IgD-negative memory B cell (primary cell): ENCODE measurements around the gene EIF3B. TPM values are rescaled to one million over a fixed set of nuclear protein-coding genes. Genes with fewer than 3 reads are reported as not detected.
"Not testable (repeated sequence)": the region's sequence is repeated elsewhere in the genome, so short reads cannot be mapped to it uniquely, and the experiment has no call there.

Experiments used
- H3K27ac Mint-ChIP-seq, 3 donors: one replicate each; pipeline ENCODE4 v1.8.0; 2020 to 2022; ENCODE audit warnings: mild to moderate bottlenecking in 3 of 3, mixed read lengths in 3 of 3, moderate library complexity in 1 of 3
- H3K27me3 Mint-ChIP-seq: one replicate; pipeline ENCODE4 v1.8.0; 2021; ENCODE audit warnings: mixed read lengths
- H3K36me3 Mint-ChIP-seq: one replicate; pipeline ENCODE4 v1.8.0; 2020; ENCODE audit warnings: mild to moderate bottlenecking, mixed read lengths
- H3K4me1 Mint-ChIP-seq, 3 donors: one replicate each; pipeline ENCODE4 v1.8.0; 2020 to 2022; ENCODE audit warnings: mixed read lengths in 3 of 3, mild to moderate bottlenecking in 1 of 3
- H3K4me3 Mint-ChIP-seq, 4 donors: one replicate each; pipeline ENCODE4 v1.8.0; 2020 to 2022; ENCODE audit warnings: mild to moderate bottlenecking in 4 of 4, mixed read lengths in 4 of 4, moderate library complexity in 3 of 4
- H3K9me3 Mint-ChIP-seq, 3 donors: one replicate each; pipeline ENCODE4 v1.8.0; 2020 to 2021; ENCODE audit warnings: mixed read lengths in 3 of 3, mild to moderate bottlenecking in 1 of 3
- polyA plus RNA-seq: library from polyadenylated mRNA; unstranded; fragments of 300-500 nt; fragmentation: Illumina TruSeq; gene quantifications from one replicate; pipeline ENCODE4 v1.2.3, GENCODE V29; 2021

Gene EIF3B
- polyA plus RNA-seq, 1 donor from 2014 or later, result 84.4 TPM

DNA sequence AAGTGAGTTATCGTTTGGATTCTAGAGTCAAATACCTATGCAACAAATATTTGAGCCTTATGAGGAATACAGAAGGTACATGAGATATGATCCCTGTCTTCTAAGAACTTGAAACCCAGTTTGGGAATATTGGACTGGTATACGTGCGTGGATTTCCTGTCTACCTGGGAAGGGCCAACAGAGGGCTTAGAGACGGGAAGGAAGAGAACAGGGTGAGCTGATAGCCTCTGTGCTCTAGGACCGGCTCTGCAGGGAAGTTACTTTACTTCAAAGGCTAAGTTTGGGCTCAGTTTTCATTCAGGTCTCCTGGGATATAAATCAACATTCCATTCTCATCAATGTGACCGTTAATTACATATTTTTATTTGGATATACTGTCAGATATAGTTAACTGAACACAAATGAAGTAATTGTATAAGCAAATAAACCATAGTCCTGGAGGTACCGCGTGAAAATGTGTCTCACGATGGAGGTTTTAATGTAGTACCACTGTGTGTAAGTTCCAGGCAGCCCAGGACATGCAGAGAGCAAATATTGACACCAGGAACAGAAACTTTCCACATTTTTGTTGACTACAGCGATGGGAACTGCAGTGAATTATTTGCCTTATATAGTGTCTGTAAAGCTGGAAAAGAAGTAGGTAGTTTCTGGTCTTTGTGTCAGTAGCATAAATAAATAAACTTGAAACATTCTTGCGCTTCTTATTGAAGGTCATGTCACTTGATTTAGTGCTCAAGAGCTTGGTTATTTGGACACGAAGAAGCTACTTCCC is 57.4 kb downstream of the EIF3B start:
- no peaks in the 10 kb centered on the region for H3K9me3 Mint-ChIP-seq
- peaks cover 11% of the 10 kb centered on the region for H3K36me3 Mint-ChIP-seq
- H3K27me3 Mint-ChIP-seq, result no peaks in the 10 kb centered on the region
- H3K27ac Mint-ChIP-seq, result peak overlapping the region in 2 of 3 donors; percentile 21 to 47
- peaks cover 28 to 40% (median 30%) of the 10 kb centered on the region in 3 donors for H3K4me1 Mint-ChIP-seq
- peak overlapping the region in 1 of 4 donors; percentile 30 for H3K4me3 Mint-ChIP-seq

DNA sequence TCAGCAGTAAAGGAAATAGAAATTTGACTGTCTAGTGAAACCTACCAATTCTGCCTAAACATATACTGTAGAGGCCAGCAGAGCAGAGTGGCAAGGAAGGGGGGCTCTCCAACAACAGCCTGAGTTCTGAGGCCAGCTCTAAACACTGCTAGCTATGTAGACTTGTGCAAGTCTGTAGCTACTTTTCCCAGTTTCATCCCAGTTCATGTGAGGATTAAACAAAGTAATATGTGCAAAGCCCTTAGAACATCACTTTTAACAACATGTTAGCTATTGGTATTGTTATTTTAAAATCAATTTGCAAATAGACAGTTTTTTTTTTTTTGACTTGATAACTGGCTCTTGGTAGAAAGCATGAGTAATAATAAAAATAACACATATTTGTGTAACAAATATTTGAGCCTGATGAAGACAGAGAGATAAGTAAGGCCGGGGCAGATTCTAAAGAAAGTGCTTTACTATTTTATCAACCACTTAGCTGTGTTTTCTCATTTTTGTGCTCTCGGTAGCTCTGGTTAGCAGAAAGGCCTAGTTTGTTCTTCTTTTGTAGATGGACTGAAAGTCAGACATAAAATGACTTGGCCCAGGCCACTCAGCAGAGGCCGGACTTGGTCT is 58.1 kb downstream of the EIF3B start:
- Mint-ChIP-seq H3K36me3 (peaks cover 11% of the 10 kb centered on the region), H3K27ac (peak overlapping the region in 1 of 3 donors; percentile 21), H3K27me3 (no peaks in the 10 kb centered on the region), H3K4me1 (peaks cover 27 to 40% (median 28%) of the 10 kb centered on the region in 3 donors), H3K4me3 (peak overlapping the region in 1 of 4 donors; percentile 30), H3K9me3 (no peaks in the 10 kb centered on the region)

DNA sequence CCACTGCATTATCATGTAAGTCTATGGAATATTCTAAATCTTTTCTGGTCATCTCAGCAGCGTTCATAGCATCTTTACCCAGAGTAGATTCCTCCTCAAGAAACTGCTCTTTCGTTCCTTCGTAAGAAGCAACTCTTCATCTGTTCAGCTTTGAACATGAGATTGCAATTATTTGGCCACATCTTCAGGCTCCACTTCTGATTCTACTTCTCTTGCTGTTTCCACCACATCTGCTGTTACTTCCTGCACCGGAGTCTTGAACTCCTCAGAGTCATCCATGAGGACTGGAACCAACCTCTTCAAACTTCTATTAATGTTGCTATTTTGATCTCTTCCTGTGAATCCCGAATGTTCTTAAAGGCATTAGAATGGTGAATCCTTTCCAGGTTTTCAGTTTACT is 61.4 kb downstream of the EIF3B start:
- Mint-ChIP-seq H3K9me3 (no peaks in the 10 kb centered on the region), H3K4me3 (no peak overlapping the region), H3K36me3 (peaks cover 10% of the 10 kb centered on the region), H3K27me3 (no peaks in the 10 kb centered on the region), H3K27ac (peak overlapping the region in 1 of 3 donors; percentile 9), H3K4me1 (peaks cover 18 to 22% (median 20%) of the 10 kb centered on the region in 3 donors)

- Mint-ChIP-seq H3K4me1 (peaks cover 18 to 22% (median 20%) of the 10 kb centered on the region in 3 donors), H3K9me3 (no peaks in the 10 kb centered on the region), H3K27ac (no peak overlapping the region), H3K4me3 (no peak overlapping the region), H3K36me3 (peaks cover 10% of the 10 kb centered on the region), H3K27me3 (no peaks in the 10 kb centered on the region)
Measured at GRCh38 chr7:2416650-2417049, 62.0 kb downstream of the EIF3B start.

- Mint-ChIP-seq H3K36me3 (peaks cover 10% of the 10 kb centered on the region), H3K4me1 (peaks cover 18 to 19% (median 18%) of the 10 kb centered on the region in 3 donors)
- H3K27me3 Mint-ChIP-seq, H3K27ac Mint-ChIP-seq, H3K9me3 Mint-ChIP-seq, H3K4me3 Mint-ChIP-seq: not testable (repeated sequence)
Measured at GRCh38 chr7:2417178-2417577, 62.6 kb downstream of the EIF3B start.

DNA sequence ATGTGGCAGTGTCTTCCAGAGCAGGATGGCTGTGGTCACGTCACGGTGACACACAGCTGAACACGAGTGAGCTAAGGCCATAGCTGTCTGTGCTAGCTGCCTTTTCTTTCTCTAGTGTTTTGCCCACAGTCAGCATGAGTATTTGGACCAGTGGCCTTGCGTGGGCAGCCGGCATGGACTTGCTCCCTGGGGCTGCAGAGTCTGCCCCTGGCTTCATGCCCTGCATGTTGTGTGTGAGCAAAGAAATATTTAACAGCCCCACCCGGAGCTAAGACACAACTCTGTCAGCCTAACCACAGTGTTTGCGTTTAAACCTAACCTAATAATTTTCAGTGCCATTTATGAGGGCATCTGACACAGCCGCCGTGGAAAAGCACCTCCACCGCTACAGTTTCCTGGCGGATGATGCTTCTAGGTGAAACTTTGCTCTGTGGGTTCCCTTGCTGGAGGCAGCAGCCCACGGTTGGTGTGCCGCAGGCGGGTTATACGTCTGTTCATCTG is 63.4 kb downstream of the EIF3B start:
- peaks cover 10% of the 10 kb centered on the region for H3K36me3 Mint-ChIP-seq
- H3K27ac Mint-ChIP-seq, result peak overlapping the region in 1 of 3 donors; percentile 62
- no peaks in the 10 kb centered on the region for H3K9me3 Mint-ChIP-seq
- no peaks in the 10 kb centered on the region for H3K27me3 Mint-ChIP-seq
- H3K4me3 Mint-ChIP-seq, result no peak overlapping the region
- H3K4me1 Mint-ChIP-seq, result peaks cover 10 to 12% (median 11%) of the 10 kb centered on the region in 3 donors

DNA sequence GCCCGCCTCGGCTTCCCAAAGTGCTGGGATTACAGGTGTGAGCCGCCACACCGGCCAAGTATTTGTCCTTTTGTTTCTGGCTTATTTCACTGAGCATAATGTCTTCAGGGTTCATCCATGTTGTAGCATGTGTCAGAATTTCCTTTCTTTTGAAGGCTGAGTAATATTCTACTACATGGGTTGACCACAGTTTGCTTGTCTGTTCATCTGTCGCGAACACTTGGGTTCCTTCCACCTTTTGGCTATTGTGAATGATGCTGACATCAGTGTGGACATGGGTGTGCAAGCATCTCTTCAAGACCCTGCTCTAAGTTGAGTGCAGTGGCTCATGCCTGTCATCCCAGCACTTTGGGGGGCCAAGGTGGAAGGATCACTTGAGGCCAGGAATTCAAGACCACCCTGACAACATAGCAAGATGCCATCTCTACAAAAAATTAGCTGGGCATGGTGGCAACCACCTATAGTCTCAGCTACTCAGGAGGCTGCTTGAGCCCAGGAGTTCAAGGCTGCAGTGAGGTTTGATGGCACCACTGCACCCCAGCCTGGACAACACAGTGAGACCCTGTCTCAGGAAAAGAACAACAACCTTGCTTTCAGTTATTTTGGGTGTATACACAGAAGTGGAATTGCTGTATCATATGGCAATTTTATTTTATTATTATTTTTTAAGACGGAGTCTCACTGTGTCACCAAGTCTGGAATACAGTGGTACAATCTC is 65.7 kb downstream of the EIF3B start:
- Mint-ChIP-seq H3K4me1 (peaks cover 6 to 9% (median 6%) of the 10 kb centered on the region in 3 donors), H3K27ac (no peak overlapping the region), H3K9me3 (no peaks in the 10 kb centered on the region), H3K36me3 (peaks cover 4% of the 10 kb centered on the region), H3K4me3 (no peak overlapping the region), H3K27me3 (no peaks in the 10 kb centered on the region)

GRCh38 chr7:2421943-2422310 is 67.3 kb downstream of the EIF3B start:
- H3K36me3 Mint-ChIP-seq, result peaks cover 3% of the 10 kb centered on the region
- H3K9me3 Mint-ChIP-seq, result no peaks in the 10 kb centered on the region
- H3K27ac Mint-ChIP-seq, result peak overlapping the region in 1 of 3 donors; percentile 86
- peaks cover 0 to 9% (median 4%) of the 10 kb centered on the region in 3 donors for H3K4me1 Mint-ChIP-seq
- no peak overlapping the region for H3K4me3 Mint-ChIP-seq
- no peaks in the 10 kb centered on the region for H3K27me3 Mint-ChIP-seq

DNA sequence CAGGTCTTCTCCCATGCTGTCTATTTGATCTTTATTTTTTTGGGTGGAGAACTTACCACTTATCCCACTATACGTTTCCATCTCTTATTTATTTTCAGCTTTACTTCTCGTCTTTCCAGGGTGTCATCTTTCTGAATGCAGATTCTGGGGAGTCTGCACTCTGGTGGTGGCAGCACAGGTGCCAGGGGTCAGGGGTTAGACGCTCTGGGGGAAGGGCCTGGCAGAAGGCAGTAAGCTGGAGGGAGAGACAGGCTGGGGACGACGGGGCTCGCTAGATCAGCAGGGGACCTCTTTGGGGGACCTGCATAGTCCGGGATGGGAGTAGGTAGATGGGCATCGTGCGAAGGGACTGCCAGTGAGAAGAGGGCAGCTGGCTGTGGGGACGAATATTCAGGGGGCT is 71.1 kb downstream of the EIF3B start:
- Mint-ChIP-seq H3K4me1 (peaks cover under 1 to 12% (median 4%) of the 10 kb centered on the region in 3 donors), H3K9me3 (peaks cover 0 to under 1% (median under 1%) of the 10 kb centered on the region in 3 donors), H3K27me3 (no peaks in the 10 kb centered on the region), H3K27ac (peak overlapping the region in 1 of 3 donors; percentile 21), H3K4me3 (no peak overlapping the region), H3K36me3 (peaks cover 5% of the 10 kb centered on the region)

Other genes with a start within 250 kb of the EIF3B start
- gene MAD1L1, start 121.9 kb upstream of the EIF3B start, polyA plus RNA-seq, result 133 TPM
- gene MRM2, start 112.6 kb upstream of the EIF3B start, polyA plus RNA-seq, result 67.8 TPM
- 52.1 TPM for gene NUDT1, start 112.6 kb upstream of the EIF3B start, polyA plus RNA-seq
- 61.3 TPM for gene SNX8, start 40.4 kb upstream of the EIF3B start, polyA plus RNA-seq
- gene CHST12, start 48.8 kb downstream of the EIF3B start, polyA plus RNA-seq, result 24.9 TPM
- gene GRIFIN, start 121.6 kb downstream of the EIF3B start, polyA plus RNA-seq, result not detected
- 1.7 TPM for gene LFNG, start 164.9 kb downstream of the EIF3B start, polyA plus RNA-seq
- gene BRAT1, start 200.7 kb downstream of the EIF3B start, polyA plus RNA-seq, result 39.4 TPM
- 2.3 TPM for gene IQCE, start 204.2 kb downstream of the EIF3B start, polyA plus RNA-seq